HepG2 (cell line): ENCODE results near the gene C1orf35. TPM values are rescaled to one million over a fixed set of nuclear protein-coding genes. Genes with fewer than 3 reads are reported as not detected.

Source experiments
- ATAC-seq: fragments of 200-7000 bp; cut with Tn5 transposase; 3 replicates; pipeline ENCODE4 v1.9.1; 2020; ENCODE audit warnings: mild to moderate bottlenecking, moderate library complexity
- BruUV-seq: library from RNA; stranded (reverse); fragments of 400-500 nt; replicated peaks from 2 replicates; lab custom pipeline; 2021; lab: Mats Ljungman, UMichigan
- CTCF ChIA-PET: fragments of 300-600 bp; formaldehyde crosslinking; extraction: SDS; loops from one replicate; lab custom pipeline; 2021; ENCODE audit warnings: low total read pairs, inconsistent platforms, low intra/inter-chr PET ratio; lab: Yijun Ruan, JAX
- POLR2A ChIA-PET: fragments of 350-600 bp; sonication (Branson Sonifier 250); formaldehyde crosslinking; loops from one replicate; lab custom pipeline; 2020; ENCODE audit warnings: antibody characterized with exemption, inconsistent platforms; lab: Yijun Ruan, JAX
- DNase-seq: peaks from one replicate; pipeline ENCODE4 v3.0.0-alpha.2; 2015; ENCODE audit warnings: low spot score
- FAIRE-seq: peaks from 3 replicates; lab custom pipeline; 2011; peaks lifted over from hg19 to GRCh38; lab: Jason Lieb, UNC
- H2AFZ ChIP-seq: one replicate; pipeline ENCODE4 v1.6.1; 2011; ENCODE audit warnings: low read length, inconsistent platforms
- H3K27ac ChIP-seq: fragments of 300-600 bp; 3 replicates; pipeline ENCODE4 v1.8.0; 2011; ENCODE audit warnings: mixed run types, mild to moderate bottlenecking, mixed read lengths, low read length, inconsistent platforms; ENCODE audit not compliant: insufficient read depth; ENCODE audit errors: extremely low read length
- H3K27me3 ChIP-seq, 2 experiments: fragments of 200-600 bp in 1 of 2; 2 replicates in 1 of 2; 3 replicates in 1 of 2; pipeline versions ENCODE4 v1.6.0 to v1.8.0; 2011; ENCODE audit warnings: low read length in 2 of 2, mild to moderate bottlenecking in 2 of 2, moderate library complexity in 2 of 2, inconsistent platforms in 1 of 2; ENCODE audit not compliant: insufficient read depth in 2 of 2, control insufficient read depth in 1 of 2
- H3K36me3 ChIP-seq, 2 experiments: fragments of 200-600 bp in 1 of 2; replicated peaks in 1 of 2; 2 replicates in 1 of 2; 3 replicates in 1 of 2; pipeline versions ENCODE4 v1.5.1 to v1.8.0; 2011; ENCODE audit warnings: low read length in 2 of 2, inconsistent platforms in 1 of 2; ENCODE audit not compliant: insufficient read depth in 2 of 2, control insufficient read depth in 1 of 2
- H3K4me1 ChIP-seq: 2 replicates; pipeline ENCODE4 v1.5.1; 2012; ENCODE audit warnings: low read length, inconsistent platforms; ENCODE audit not compliant: insufficient read depth
- H3K4me2 ChIP-seq: 2 replicates; pipeline ENCODE4 v1.6.0; 2011; ENCODE audit warnings: low read depth, low read length, inconsistent platforms
- H3K4me3 ChIP-seq, 3 experiments: fragments of 200-600 bp in 1 of 3; sonication (generic), shearing (Covaris generic) in 1 of 3; replicated peaks in 1 of 3; 2 replicates each; pipeline ENCODE4 v1.5.1; 2011 to 2016; ENCODE audit warnings: low read length in 3 of 3, inconsistent platforms in 2 of 3, low read depth in 2 of 3, mild to moderate bottlenecking in 2 of 3, control low read depth in 1 of 3, mixed read lengths in 1 of 3; ENCODE audit not compliant: insufficient read depth in 1 of 3
- H3K79me2 ChIP-seq: one replicate; pipeline ENCODE4 v1.6.1; 2011; ENCODE audit warnings: low read length, inconsistent platforms; ENCODE audit not compliant: insufficient read depth
- H3K9ac ChIP-seq: 2 replicates; pipeline ENCODE4 v1.6.0; 2011; ENCODE audit warnings: mild to moderate bottlenecking, low read depth, low read length, inconsistent platforms; ENCODE audit not compliant: insufficient read depth
- H3K9me3 ChIP-seq: 2 replicates; pipeline ENCODE4 v1.5.1; 2012; ENCODE audit warnings: mild to moderate bottlenecking, low read length
- H4K20me1 ChIP-seq: 2 replicates; pipeline ENCODE4 v1.6.0; 2011; ENCODE audit warnings: inconsistent platforms, mild to moderate bottlenecking, low read length, moderate library complexity; ENCODE audit not compliant: insufficient read depth
- AHDC1 ChIP-seq: sonication (generic); formaldehyde crosslinking; IDR thresholded peaks from 2 replicates; pipeline ENCODE4 v1.5.1; 2020; ENCODE audit warnings: mild to moderate bottlenecking, missing genetic modification reagents, borderline replicate concordance
- FOXC1 ChIP-seq: sonication (generic); formaldehyde crosslinking; IDR thresholded peaks from 2 replicates; pipeline ENCODE4 v1.8.0; 2022; ENCODE audit warnings: mild to moderate bottlenecking, missing genetic modification reagents, borderline replicate concordance
- HNF4A ChIP-seq: sonication (generic); formaldehyde crosslinking; IDR thresholded peaks from 2 replicates; pipeline ENCODE4 v1.4.0; 2020; ENCODE audit warnings: missing genetic modification reagents
- MEIS1 ChIP-seq: sonication (generic); formaldehyde crosslinking; IDR thresholded peaks from 2 replicates; pipeline ENCODE4 v1.9.0; 2021; ENCODE audit warnings: mild to moderate bottlenecking, missing genetic modification reagents, moderate library complexity, borderline replicate concordance
- NR3C1 ChIP-seq: sonication (generic); formaldehyde crosslinking; IDR thresholded peaks from 2 replicates; pipeline ENCODE4 v1.4.0; 2020; ENCODE audit warnings: missing genetic modification reagents
- ONECUT2 ChIP-seq: sonication (generic); formaldehyde crosslinking; IDR thresholded peaks from 2 replicates; pipeline ENCODE4 v1.4.0; 2020; ENCODE audit warnings: missing genetic modification reagents
- PLSCR1 ChIP-seq: sonication (generic); formaldehyde crosslinking; IDR thresholded peaks from 2 replicates; pipeline ENCODE4 v1.5.0; 2020; ENCODE audit warnings: missing genetic modification reagents, mild to moderate bottlenecking, borderline replicate concordance
- SKI ChIP-seq: fragments of 450-650 bp; IDR thresholded peaks from one replicate; pipeline ENCODE4 v1.6.1; 2018; ENCODE audit warnings: mild to moderate bottlenecking; ENCODE audit not compliant: partially characterized antibody
- TMF1 ChIP-seq: sonication (generic); formaldehyde crosslinking; IDR thresholded peaks from 2 replicates; pipeline ENCODE4 v1.8.1; 2022; ENCODE audit warnings: low read depth, missing genetic modification reagents
- ZKSCAN8 ChIP-seq: IDR thresholded peaks from 2 replicates; pipeline ENCODE4 v1.6.1; 2016; ENCODE audit warnings: borderline replicate concordance, missing genetic modification reagents, missing compliant biosample characterization
- ZNF224 ChIP-seq: sonication (generic); formaldehyde crosslinking; IDR thresholded peaks from 2 replicates; pipeline ENCODE4 v1.5.0; 2020; ENCODE audit warnings: mild to moderate bottlenecking, missing genetic modification reagents
- ZNF335 ChIP-seq: sonication (generic); formaldehyde crosslinking; IDR thresholded peaks from 2 replicates; pipeline ENCODE4 v1.4.0; 2020; ENCODE audit warnings: missing genetic modification reagents
- ZNF33B ChIP-seq: sonication (generic); formaldehyde crosslinking; IDR thresholded peaks from 2 replicates; pipeline ENCODE4 v1.5.1; 2020; ENCODE audit warnings: mild to moderate bottlenecking, missing genetic modification reagents
- ZNF513 ChIP-seq: sonication (generic); formaldehyde crosslinking; conservative IDR thresholded peaks from 2 replicates; pipeline ENCODE4 v1.5.0; 2020; ENCODE audit warnings: missing genetic modification reagents
- ZNF546 ChIP-seq: sonication (generic); formaldehyde crosslinking; conservative IDR thresholded peaks from 2 replicates; pipeline ENCODE4 v1.8.1; 2023; ENCODE audit warnings: mild to moderate bottlenecking, missing genetic modification reagents
- ZNF629 ChIP-seq: sonication (generic); formaldehyde crosslinking; conservative IDR thresholded peaks from 2 replicates; pipeline ENCODE4 v1.5.0; 2020; ENCODE audit warnings: missing genetic modification reagents
- ZNF766 ChIP-seq: sonication (generic); formaldehyde crosslinking; IDR thresholded peaks from 2 replicates; pipeline ENCODE4 v1.5.0; 2020; ENCODE audit warnings: missing genetic modification reagents, borderline replicate concordance
- WGBS: methylation state at CpG from one replicate; pipeline ENCODE4 v1.1.6; 2017; ENCODE audit warnings: low lambda C conversion rate; 5-methylcytosine and 5-hydroxymethylcytosine counted together
- in situ Hi-C: cut with HindIII; loops from 2 replicates; pipeline ENCODE4 v1.10.0; 2017; ENCODE audit warnings: low pct_unique_long_range_greater_than_20kb; ENCODE audit not compliant: extremely low pct_ligation_motif_present
- intact Hi-C: fragments of 100-400 bp; cut with micrococcal nuclease; formaldehyde crosslinking; loops from one replicate; pipeline ENCODE4 v1.10.0; 2022; ENCODE audit not compliant: unreplicated experiment
- polyA plus RNA-seq, 8 experiments: library from polyadenylated mRNA; depleted of rRNA in 3 of 8; stranded (reverse) in 7 of 8; unstranded in 1 of 8; fragments of >200 nt; fragmentation: Illumina TruSeq in 4 of 8; extraction: Trizol in 4 of 8; gene quantifications; 2 replicates each; pipeline versions ENCODE4 v1.2.1 to v1.2.3, GENCODE V29; 2011 to 2016; ENCODE audit warnings: low read depth in 4 of 8, missing spikeins in 1 of 8, mixed read lengths in 1 of 8; ENCODE audit not compliant: insufficient read depth in 1 of 8
- total RNA-seq, 5 experiments: library from RNA; depleted of rRNA; stranded (reverse); fragments of >200 nt; fragmentation: Illumina TruSeq; extraction: Trizol; gene quantifications; 2 replicates each; pipeline ENCODE4 v1.2.3, GENCODE V29; 2016; ENCODE audit warnings: low read depth in 1 of 5

Gene C1orf35
- total and polyA plus RNA-seq, 2 of the 13 experiments (the other 11 are each of a cell fraction or from before 2014, with no cell fraction given): 8.1 to 19.3 TPM

- Histone ChIP-seq H3K9me3 (no peaks in the 10 kb centered on the region), H4K20me1 (peaks cover 4% of the 10 kb centered on the region; the same call in 1 of the 2 replicates), H3K9ac (no peak overlapping the region), H3K4me3 (no peak overlapping the region), H3K4me1 (peaks cover 40% of the 10 kb centered on the region), H3K79me2 (peaks cover 31% of the 10 kb centered on the region), H3K27ac (no peak overlapping the region), H2AFZ (no peak overlapping the region), H3K36me3 (peaks cover 2 to 7% of the 10 kb centered on the region in 2 experiments; a peak in 2 of 5 replicates), H3K27me3 (no peaks in the 10 kb centered on the region; a peak in 1 of 5 replicates), H3K4me2 (no peak overlapping the region)
- no TSS peak for BruUV-seq
- in situ Hi-C loops: no loop called here
- ChIA-PET CTCF (no interaction called here), POLR2A (interaction anchor here (0.5 to 1.3 kb wide), 3 partner anchors 11 to 59 kb away, joined by 3 to 4 read pairs (median 4); partner anchors contain the start of gene IBA57)
- ATAC-seq: no peak
- no peak for DNase-seq
- no peak for FAIRE-seq
- 80% methylated on average over 1 of the region's 8 CpGs for WGBS
- intact Hi-C loops: no loop called here
- TF ChIP-seq ZNF546 (CRISPR knock-in tag) (no peak), NR3C1 (no peak), ZNF224 (CRISPR knock-in tag) (no peak), MEIS1 (CRISPR knock-in tag) (no peak), HNF4A (CRISPR knock-in tag) (no peak), AHDC1 (CRISPR knock-in tag) (no peak), ZNF766 (CRISPR knock-in tag) (no peak), ONECUT2 (CRISPR knock-in tag) (no peak), ZKSCAN8 (CRISPR knock-in tag) (no peak), ZNF335 (CRISPR knock-in tag) (no peak), TMF1 (CRISPR knock-in tag) (no peak), FOXC1 (no peak), PLSCR1 (CRISPR knock-in tag) (no peak), ZNF513 (no peak), ZNF629 (no peak), ZNF33B (CRISPR knock-in tag) (no peak), SKI (no peak)
These were observed 3.1 kb upstream of the C1orf35 start for GRCh38 chr1:228105996-228106799.
